Memory B cell (primary cell): ENCODE results near the gene CPT1A.

Experiments
- ATAC-seq: fragments of 150-1000 bp; cut with Tn5 transposase; 2 replicates; pipeline ENCODE4 v1.10.0; 2021; ENCODE audit warnings: low read depth, mild to moderate bottlenecking, moderate library complexity
- DNase-seq, 2 donors: peaks; one replicate each; pipeline ENCODE4 v3.0.0; 2022; ENCODE audit warnings: low spot score in 2 of 2
- H3K27ac Mint-ChIP-seq: one replicate; pipeline ENCODE4 v1.8.0; 2022; ENCODE audit warnings: mild to moderate bottlenecking, moderate library complexity, mixed read lengths
- H3K27me3 Mint-ChIP-seq: one replicate; pipeline ENCODE4 v1.8.0; 2022; ENCODE audit warnings: mixed read lengths
- H3K36me3 Mint-ChIP-seq: one replicate; pipeline ENCODE4 v1.8.0; 2022; ENCODE audit warnings: mild to moderate bottlenecking, mixed read lengths
- H3K4me1 Mint-ChIP-seq: one replicate; pipeline ENCODE4 v1.8.0; 2022; ENCODE audit warnings: mixed read lengths
- H3K4me3 Mint-ChIP-seq: one replicate; pipeline ENCODE4 v1.8.0; 2022; ENCODE audit warnings: mild to moderate bottlenecking, moderate library complexity, mixed read lengths
- H3K9me3 Mint-ChIP-seq: one replicate; pipeline ENCODE4 v1.8.0; 2022; ENCODE audit warnings: mixed read lengths

CPT1A gene

GRCh38 chr11:68734111-68734510 is 107.6 kb downstream of the CPT1A start:
- no peaks in the 10 kb centered on the region for H3K9me3 Mint-ChIP-seq
- no peaks in the 10 kb centered on the region for H3K27me3 Mint-ChIP-seq
- no peaks in the 10 kb centered on the region for H3K4me1 Mint-ChIP-seq
- DNase-seq = no peak
- ATAC-seq = no peak
- H3K36me3 Mint-ChIP-seq = peaks cover 6% of the 10 kb centered on the region
- no peak overlapping the region for H3K27ac Mint-ChIP-seq
- no peak overlapping the region for H3K4me3 Mint-ChIP-seq

- DNase-seq (no peak), ATAC-seq (no peak)
- Mint-ChIP-seq H3K27me3 (no peaks in the 10 kb centered on the region), H3K4me3 (no peak overlapping the region), H3K9me3 (no peaks in the 10 kb centered on the region), H3K36me3 (no peaks in the 10 kb centered on the region), H3K4me1 (no peaks in the 10 kb centered on the region), H3K27ac (no peak overlapping the region)
These were observed 113.9 kb downstream of the CPT1A start for GRCh38 chr11:68727783-68728182.

GRCh38 chr11:68724293-68724692 is 117.4 kb downstream of the CPT1A start:
- ATAC-seq (no peak), DNase-seq (no peak)
- H3K4me3 Mint-ChIP-seq = no peak overlapping the region
- H3K36me3 Mint-ChIP-seq = peaks cover 13% of the 10 kb centered on the region
- peaks cover 12% of the 10 kb centered on the region for H3K27me3 Mint-ChIP-seq
- H3K4me1 Mint-ChIP-seq = no peaks in the 10 kb centered on the region
- H3K27ac Mint-ChIP-seq = no peak overlapping the region
- peaks cover 12% of the 10 kb centered on the region for H3K9me3 Mint-ChIP-seq

- Mint-ChIP-seq H3K27me3 (peaks cover 18% of the 10 kb centered on the region), H3K9me3 (peaks cover 15% of the 10 kb centered on the region), H3K36me3 (peaks cover 17% of the 10 kb centered on the region), H3K4me1 (no peaks in the 10 kb centered on the region), H3K27ac (no peak overlapping the region), H3K4me3 (no peak overlapping the region)
- DNase-seq = no peak
- ATAC-seq = no peak
These were observed 119.6 kb downstream of the CPT1A start for GRCh38 chr11:68722143-68722542.

GRCh38 chr11:68721075-68721474 is 120.6 kb downstream of the CPT1A start:
- Mint-ChIP-seq H3K27ac (no peak overlapping the region), H3K4me3 (no peak overlapping the region), H3K36me3 (peaks cover 17% of the 10 kb centered on the region), H3K27me3 (peaks cover 20% of the 10 kb centered on the region), H3K9me3 (peaks cover 15% of the 10 kb centered on the region), H3K4me1 (no peaks in the 10 kb centered on the region)
- ATAC-seq (no peak), DNase-seq (no peak)

GRCh38 chr11:68715456-68716122 is 126.1 kb downstream of the CPT1A start:
- peaks cover 15% of the 10 kb centered on the region for H3K36me3 Mint-ChIP-seq
- no peak overlapping the region for H3K4me3 Mint-ChIP-seq
- no peak for DNase-seq
- no peak overlapping the region for H3K27ac Mint-ChIP-seq
- H3K9me3 Mint-ChIP-seq = peaks cover 13% of the 10 kb centered on the region
- peaks cover 21% of the 10 kb centered on the region for H3K27me3 Mint-ChIP-seq
- H3K4me1 Mint-ChIP-seq = no peaks in the 10 kb centered on the region
- no peak for ATAC-seq

GRCh38 chr11:68714060-68714856 is 127.5 kb downstream of the CPT1A start:
- DNase-seq (no peak), ATAC-seq (no peak)
- Mint-ChIP-seq H3K9me3 (peaks cover 4% of the 10 kb centered on the region), H3K4me3 (no peak overlapping the region), H3K4me1 (no peaks in the 10 kb centered on the region), H3K36me3 (peaks cover 5% of the 10 kb centered on the region), H3K27me3 (peaks cover 13% of the 10 kb centered on the region), H3K27ac (no peak overlapping the region)

- DNase-seq = no peak
- Mint-ChIP-seq H3K4me3 (no peak overlapping the region), H3K27ac (no peak overlapping the region), H3K4me1 (no peaks in the 10 kb centered on the region), H3K27me3 (peaks cover 6% of the 10 kb centered on the region), H3K36me3 (peaks cover 2% of the 10 kb centered on the region), H3K9me3 (no peaks in the 10 kb centered on the region)
- ATAC-seq = no peak
These were observed 130.6 kb downstream of the CPT1A start for GRCh38 chr11:68711114-68711513.

GRCh38 chr11:68710409-68710808 is 131.3 kb downstream of the CPT1A start:
- Mint-ChIP-seq H3K4me3 (no peak overlapping the region), H3K27me3 (peaks cover 4% of the 10 kb centered on the region), H3K9me3 (no peaks in the 10 kb centered on the region), H3K36me3 (peaks cover 2% of the 10 kb centered on the region), H3K4me1 (no peaks in the 10 kb centered on the region), H3K27ac (no peak overlapping the region)
- ATAC-seq (no peak), DNase-seq (no peak)

GRCh38 chr11:68709062-68709461 is 132.7 kb downstream of the CPT1A start:
- no peak for DNase-seq
- Mint-ChIP-seq H3K4me3 (no peak overlapping the region), H3K9me3 (no peaks in the 10 kb centered on the region), H3K27ac (no peak overlapping the region), H3K4me1 (no peaks in the 10 kb centered on the region), H3K36me3 (peaks cover 2% of the 10 kb centered on the region), H3K27me3 (peaks cover 4% of the 10 kb centered on the region)
- ATAC-seq = no peak

- Mint-ChIP-seq H3K36me3 (peaks cover 2% of the 10 kb centered on the region), H3K27ac (no peak overlapping the region), H3K9me3 (no peaks in the 10 kb centered on the region), H3K27me3 (peaks cover 7% of the 10 kb centered on the region), H3K4me1 (no peaks in the 10 kb centered on the region), H3K4me3 (no peak overlapping the region)
- DNase-seq (no peak), ATAC-seq (no peak)
These were observed 134.2 kb downstream of the CPT1A start for GRCh38 chr11:68707527-68707926.

- no peak overlapping the region for H3K4me3 Mint-ChIP-seq
- ATAC-seq (no peak), DNase-seq (no peak)
- no peaks in the 10 kb centered on the region for H3K36me3 Mint-ChIP-seq
- no peaks in the 10 kb centered on the region for H3K4me1 Mint-ChIP-seq
- H3K27ac Mint-ChIP-seq = no peak overlapping the region
- H3K9me3 Mint-ChIP-seq = no peaks in the 10 kb centered on the region
- peaks cover 3% of the 10 kb centered on the region for H3K27me3 Mint-ChIP-seq
These were observed 136.8 kb downstream of the CPT1A start for GRCh38 chr11:68704887-68705286.
